GM10248 (cell line): Measurements from ENCODE around the gene NSMF.

ENCODE experiments used
- CTCF ChIA-PET: fragments of 300-600 bp; sonication (Branson Sonifier 250); formaldehyde crosslinking; extraction: SDS; loops from one replicate; lab custom pipeline; 2021; ENCODE audit warnings: antibody characterized with exemption; lab: Yijun Ruan, JAX
- POLR2A ChIA-PET: fragments of 350-650 bp; sonication (Branson Sonifier 250); formaldehyde crosslinking; extraction: SDS; loops from one replicate; lab custom pipeline; 2020; ENCODE audit warnings: antibody characterized with exemption; lab: Yijun Ruan, JAX
- DNase-seq: peaks from one replicate; pipeline ENCODE4 v3.0.0; 2012; ENCODE audit errors: extremely low spot score
- TF ChIP-seq, protein P1 (sequence below): IDR thresholded peaks from 2 replicates; pipeline ENCODE4 v1.5.1; 2012; ENCODE audit warnings: mild to moderate bottlenecking, low read depth; ENCODE audit errors: extremely low read depth, missing control alignments, control extremely low read depth

NSMF gene

DNA sequence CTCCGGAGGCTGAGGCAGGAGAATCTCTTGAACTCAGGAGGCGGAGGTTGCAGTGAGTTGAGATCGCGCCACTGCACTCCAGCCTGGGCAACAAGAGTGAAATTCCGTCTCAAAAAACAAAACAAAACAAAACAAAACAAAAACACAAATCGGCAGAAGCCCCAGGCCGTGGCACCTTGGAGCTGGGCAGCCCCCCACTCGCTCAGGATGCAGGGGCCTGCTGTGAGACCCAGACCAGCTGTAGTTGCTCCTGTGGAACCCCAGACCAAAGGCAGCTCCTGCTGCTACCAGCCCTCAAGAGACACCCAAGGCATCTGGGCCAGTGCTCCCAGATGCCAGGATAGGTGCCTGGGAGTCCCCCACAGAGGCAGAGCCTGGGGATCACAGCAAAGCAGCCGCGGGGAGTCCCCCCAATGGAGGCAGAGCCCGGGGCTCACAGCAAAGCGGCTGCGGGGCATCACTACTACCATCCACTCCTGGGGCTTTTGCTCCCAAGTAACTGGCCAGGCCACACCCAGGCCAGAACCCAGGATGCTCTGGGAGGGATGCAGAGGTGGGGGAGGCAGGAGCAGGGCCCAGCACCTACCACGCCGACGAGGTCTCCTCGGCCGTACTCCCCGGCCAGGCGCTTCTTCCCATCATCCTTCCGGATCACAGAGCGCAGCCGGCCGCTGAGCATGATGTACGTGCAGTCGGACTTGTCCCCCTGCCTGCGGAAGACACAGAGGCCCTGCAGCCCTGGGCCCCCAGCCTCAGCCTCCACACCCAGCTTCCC lies 37.7 kb upstream of the NSMF start:
- ChIA-PET POLR2A (no interaction called here), CTCF (no interaction called here)
- TF ChIP-seq, protein P1, sequence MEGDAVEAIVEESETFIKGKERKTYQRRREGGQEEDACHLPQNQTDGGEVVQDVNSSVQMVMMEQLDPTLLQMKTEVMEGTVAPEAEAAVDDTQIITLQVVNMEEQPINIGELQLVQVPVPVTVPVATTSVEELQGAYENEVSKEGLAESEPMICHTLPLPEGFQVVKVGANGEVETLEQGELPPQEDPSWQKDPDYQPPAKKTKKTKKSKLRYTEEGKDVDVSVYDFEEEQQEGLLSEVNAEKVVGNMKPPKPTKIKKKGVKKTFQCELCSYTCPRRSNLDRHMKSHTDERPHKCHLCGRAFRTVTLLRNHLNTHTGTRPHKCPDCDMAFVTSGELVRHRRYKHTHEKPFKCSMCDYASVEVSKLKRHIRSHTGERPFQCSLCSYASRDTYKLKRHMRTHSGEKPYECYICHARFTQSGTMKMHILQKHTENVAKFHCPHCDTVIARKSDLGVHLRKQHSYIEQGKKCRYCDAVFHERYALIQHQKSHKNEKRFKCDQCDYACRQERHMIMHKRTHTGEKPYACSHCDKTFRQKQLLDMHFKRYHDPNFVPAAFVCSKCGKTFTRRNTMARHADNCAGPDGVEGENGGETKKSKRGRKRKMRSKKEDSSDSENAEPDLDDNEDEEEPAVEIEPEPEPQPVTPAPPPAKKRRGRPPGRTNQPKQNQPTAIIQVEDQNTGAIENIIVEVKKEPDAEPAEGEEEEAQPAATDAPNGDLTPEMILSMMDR: no peak
- DNase-seq: no peak

- no peak for DNase-seq
- ChIA-PET CTCF (no interaction called here), POLR2A (no interaction called here)
- TF ChIP-seq, protein P1: no peak
Observed at GRCh38 chr9:137494550-137495351, 35.6 kb upstream of the NSMF start.

DNA sequence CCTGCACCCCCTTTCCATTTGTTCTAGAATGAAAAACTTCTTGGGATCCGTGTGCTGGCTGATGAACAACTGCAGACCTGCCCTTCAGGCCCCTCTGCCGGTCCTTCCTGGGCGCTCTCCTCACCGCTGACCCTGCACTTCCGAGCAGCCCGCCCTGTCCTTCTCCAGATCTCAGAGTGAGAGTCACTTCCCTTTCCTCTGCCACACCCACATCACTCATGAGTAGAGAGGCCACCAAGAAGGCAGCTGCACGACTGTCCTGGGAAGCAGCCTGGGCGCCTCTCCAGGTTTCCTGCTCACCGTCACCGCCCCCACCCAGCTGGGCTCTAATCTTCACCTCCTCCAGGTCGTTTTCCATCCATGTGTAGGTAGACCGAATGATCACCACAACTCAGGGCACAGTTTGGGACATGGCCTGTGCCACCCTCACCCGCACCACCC lies 35.0 kb upstream of the NSMF start:
- POLR2A ChIA-PET: no interaction called here
- DNase-seq: no peak
- TF ChIP-seq, protein P1: no peak
- CTCF ChIA-PET: no interaction called here

GRCh38 chr9:137493364-137494103 lies 34.4 kb upstream of the NSMF start:
- POLR2A ChIA-PET: no interaction called here
- no peak for DNase-seq
- CTCF ChIA-PET: no interaction called here
- TF ChIP-seq, protein P1: no peak

DNA sequence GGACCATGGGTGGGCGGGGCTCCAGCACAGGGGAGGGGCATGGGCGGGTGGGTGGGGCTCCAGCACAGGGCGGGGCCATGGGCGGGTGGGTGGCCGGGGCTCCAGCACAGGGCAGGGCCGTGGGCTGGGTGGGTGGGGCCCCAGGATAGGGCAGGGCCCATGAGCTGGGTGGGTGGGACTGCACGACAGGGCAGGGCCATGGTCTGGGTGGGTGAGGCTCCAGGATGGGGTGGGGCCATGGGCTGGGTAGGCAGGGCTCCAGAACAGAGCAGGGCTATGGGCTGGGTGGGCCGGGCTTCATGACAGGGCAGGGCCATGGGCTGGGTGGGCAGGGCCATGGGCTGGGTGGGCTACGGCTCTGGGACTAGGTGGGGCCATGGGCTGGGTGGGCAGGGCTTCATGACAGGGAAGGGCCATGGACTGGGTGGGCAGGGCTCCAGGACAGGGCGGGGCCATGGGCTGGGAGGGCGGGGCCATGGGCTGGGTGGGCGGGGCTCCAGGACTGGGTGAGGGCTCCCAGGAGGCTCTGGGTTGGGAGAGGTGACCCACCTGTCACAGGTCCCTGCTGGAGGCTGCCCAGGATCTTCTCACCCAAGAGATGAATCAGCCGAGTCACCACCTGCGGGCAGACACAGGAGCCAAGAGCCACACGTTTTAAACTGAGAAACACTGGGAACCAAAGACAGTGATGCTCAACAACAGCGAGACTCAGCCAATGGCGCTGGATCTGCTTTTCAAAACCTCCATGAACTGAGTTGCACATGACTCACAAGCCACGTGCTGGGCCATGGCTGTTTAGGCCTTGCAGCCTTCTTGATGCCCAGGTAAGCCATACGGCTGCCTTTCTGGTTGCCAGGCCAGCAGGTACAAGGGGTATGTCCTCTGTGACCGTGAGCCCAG lies 33.6 kb upstream of the NSMF start:
- ChIA-PET CTCF (no interaction called here), POLR2A (no interaction called here)
- DNase-seq: peak; percentile 62
- TF ChIP-seq, protein P1: no peak
